ENCODE results near the gene ASPA.

ASPA gene

GRCh38 chr17:3526971-3527370 is 51.2 kb downstream of the ASPA start:
- Histone ChIP-seq H3K27me3 (ENCODE audit: control insufficient read depth in 1 of 2, insufficient read depth in 2 of 2, low read length in 2 of 2) (peaks cover 2% of the 10 kb centered on the region in 2 donors), H3K9me3 (ENCODE audit: control insufficient read depth in 2 of 2, low read length in 2 of 2) (no peaks in the 10 kb centered on the region), H3K4me3 (ENCODE audit: low read length in 2 of 2) (no peak overlapping the region), H3K27ac (ENCODE audit: low read length) (no peak overlapping the region), H3K36me3 (ENCODE audit: control insufficient read depth in 2 of 2, insufficient read depth in 2 of 2, low read length in 2 of 2) (no peaks in the 10 kb centered on the region), H3K9ac (ENCODE audit: low read length in 2 of 2) (no peak overlapping the region), H3K4me1 (ENCODE audit: control insufficient read depth, insufficient read depth, low read length) (peaks cover 9% of the 10 kb centered on the region)

GRCh38 chr17:3527468-3527867 is 51.7 kb downstream of the ASPA start:
- Histone ChIP-seq H3K36me3 (ENCODE audit: control insufficient read depth in 2 of 2, insufficient read depth in 2 of 2, low read length in 2 of 2) (no peaks in the 10 kb centered on the region), H3K27ac (ENCODE audit: low read length) (no peak overlapping the region), H3K9me3 (ENCODE audit: control insufficient read depth in 2 of 2, low read length in 2 of 2) (no peaks in the 10 kb centered on the region), H3K4me1 (ENCODE audit: control insufficient read depth, insufficient read depth, low read length) (peaks cover 9% of the 10 kb centered on the region), H3K27me3 (ENCODE audit: control insufficient read depth in 1 of 2, insufficient read depth in 2 of 2, low read length in 2 of 2) (peaks cover 3% of the 10 kb centered on the region in 2 donors), H3K4me3 (ENCODE audit: low read length in 2 of 2) (no peak overlapping the region), H3K9ac (ENCODE audit: low read length in 2 of 2) (no peak overlapping the region)

- Histone ChIP-seq H3K27me3 (ENCODE audit: control insufficient read depth in 1 of 2, insufficient read depth in 2 of 2, low read length in 2 of 2) (peaks cover 6 to 7% of the 10 kb centered on the region in 2 donors), H3K9ac (ENCODE audit: low read length in 2 of 2) (no peak overlapping the region), H3K27ac (ENCODE audit: low read length) (no peak overlapping the region)
Observed at GRCh38 chr17:3527896-3528295, 52.1 kb downstream of the ASPA start.

GRCh38 chr17:3528403-3528851 is 52.6 kb downstream of the ASPA start:
- H3K27me3 ChIP-seq (ENCODE audit: control insufficient read depth in 1 of 2, insufficient read depth in 2 of 2, low read length in 2 of 2): peaks cover 8% of the 10 kb centered on the region in 2 donors

More at GRCh38 chr17:3527896-3528295, 52.1 kb downstream of the ASPA start:
- Histone ChIP-seq H3K9me3 (ENCODE audit: control insufficient read depth in 2 of 2, low read length in 2 of 2) (no peaks in the 10 kb centered on the region), H3K4me1 (ENCODE audit: control insufficient read depth, insufficient read depth, low read length) (peaks cover 9% of the 10 kb centered on the region), H3K4me3 (ENCODE audit: low read length in 2 of 2) (no peak overlapping the region), H3K36me3 (ENCODE audit: control insufficient read depth in 2 of 2, insufficient read depth in 2 of 2, low read length in 2 of 2) (no peaks in the 10 kb centered on the region)

GRCh38 chr17:3528880-3529511 is 53.2 kb downstream of the ASPA start:
- H3K27me3 ChIP-seq (ENCODE audit: control insufficient read depth in 1 of 2, insufficient read depth in 2 of 2, low read length in 2 of 2): peaks cover 8% of the 10 kb centered on the region in 2 donors
- H3K4me1 ChIP-seq (ENCODE audit: control insufficient read depth, insufficient read depth, low read length): peaks cover 9% of the 10 kb centered on the region
- H3K36me3 ChIP-seq (ENCODE audit: control insufficient read depth in 2 of 2, insufficient read depth in 2 of 2, low read length in 2 of 2): no peaks in the 10 kb centered on the region
- H3K4me3 ChIP-seq (ENCODE audit: low read length in 2 of 2): no peak overlapping the region
- H3K27ac ChIP-seq (ENCODE audit: low read length): no peak overlapping the region
- H3K9me3 ChIP-seq (ENCODE audit: control insufficient read depth in 2 of 2, low read length in 2 of 2): no peaks in the 10 kb centered on the region
- H3K9ac ChIP-seq (ENCODE audit: low read length in 2 of 2): no peak overlapping the region

More at GRCh38 chr17:3528403-3528851, 52.6 kb downstream of the ASPA start:
- no peak overlapping the region for H3K9ac ChIP-seq (ENCODE audit: low read length in 2 of 2)
- H3K4me3 ChIP-seq (ENCODE audit: low read length in 2 of 2): no peak overlapping the region
- H3K27ac ChIP-seq (ENCODE audit: low read length): no peak overlapping the region
- H3K36me3 ChIP-seq (ENCODE audit: control insufficient read depth in 2 of 2, insufficient read depth in 2 of 2, low read length in 2 of 2): no peaks in the 10 kb centered on the region
- no peaks in the 10 kb centered on the region for H3K9me3 ChIP-seq (ENCODE audit: control insufficient read depth in 2 of 2, low read length in 2 of 2)
- peaks cover 9% of the 10 kb centered on the region for H3K4me1 ChIP-seq (ENCODE audit: control insufficient read depth, insufficient read depth, low read length)

- Histone ChIP-seq H3K4me1 (ENCODE audit: control insufficient read depth, insufficient read depth, low read length) (peaks cover 9% of the 10 kb centered on the region), H3K4me3 (ENCODE audit: low read length in 2 of 2) (peak overlapping the region in 1 of 2 donors; percentile 44), H3K9me3 (ENCODE audit: control insufficient read depth in 2 of 2, low read length in 2 of 2) (no peaks in the 10 kb centered on the region), H3K9ac (ENCODE audit: low read length in 2 of 2) (no peak overlapping the region), H3K36me3 (ENCODE audit: control insufficient read depth in 2 of 2, insufficient read depth in 2 of 2, low read length in 2 of 2) (no peaks in the 10 kb centered on the region), H3K27me3 (ENCODE audit: control insufficient read depth in 1 of 2, insufficient read depth in 2 of 2, low read length in 2 of 2) (peaks cover 8 to 12% of the 10 kb centered on the region in 2 donors), H3K27ac (ENCODE audit: low read length) (no peak overlapping the region)
Observed at GRCh38 chr17:3529817-3530741, 54.3 kb downstream of the ASPA start.

- Histone ChIP-seq H3K27me3 (ENCODE audit: control insufficient read depth in 1 of 2, insufficient read depth in 2 of 2, low read length in 2 of 2) (peaks cover 10 to 12% of the 10 kb centered on the region in 2 donors), H3K9me3 (ENCODE audit: control insufficient read depth in 2 of 2, low read length in 2 of 2) (no peaks in the 10 kb centered on the region), H3K9ac (ENCODE audit: low read length in 2 of 2) (no peak overlapping the region), H3K27ac (ENCODE audit: low read length) (no peak overlapping the region), H3K36me3 (ENCODE audit: control insufficient read depth in 2 of 2, insufficient read depth in 2 of 2, low read length in 2 of 2) (no peaks in the 10 kb centered on the region), H3K4me3 (ENCODE audit: low read length in 2 of 2) (no peak overlapping the region), H3K4me1 (ENCODE audit: control insufficient read depth, insufficient read depth, low read length) (peaks cover 13% of the 10 kb centered on the region)
Observed at GRCh38 chr17:3531266-3532101, 55.7 kb downstream of the ASPA start.

- Histone ChIP-seq H3K4me1 (ENCODE audit: control insufficient read depth, insufficient read depth, low read length) (peaks cover 13% of the 10 kb centered on the region), H3K9me3 (ENCODE audit: control insufficient read depth in 2 of 2, low read length in 2 of 2) (no peaks in the 10 kb centered on the region), H3K4me3 (ENCODE audit: low read length in 2 of 2) (no peak overlapping the region), H3K36me3 (ENCODE audit: control insufficient read depth in 2 of 2, insufficient read depth in 2 of 2, low read length in 2 of 2) (no peaks in the 10 kb centered on the region), H3K27ac (ENCODE audit: low read length) (no peak overlapping the region), H3K27me3 (ENCODE audit: control insufficient read depth in 1 of 2, insufficient read depth in 2 of 2, low read length in 2 of 2) (peaks cover 10 to 12% of the 10 kb centered on the region in 2 donors), H3K9ac (ENCODE audit: low read length in 2 of 2) (no peak overlapping the region)
Observed at GRCh38 chr17:3532106-3532858, 56.5 kb downstream of the ASPA start.

- H3K4me1 ChIP-seq (ENCODE audit: control insufficient read depth, insufficient read depth, low read length): peaks cover 13% of the 10 kb centered on the region
- H3K9me3 ChIP-seq (ENCODE audit: control insufficient read depth in 2 of 2, low read length in 2 of 2): no peaks in the 10 kb centered on the region
- no peak overlapping the region for H3K4me3 ChIP-seq (ENCODE audit: low read length in 2 of 2)
- no peak overlapping the region for H3K9ac ChIP-seq (ENCODE audit: low read length in 2 of 2)
- H3K27me3 ChIP-seq (ENCODE audit: control insufficient read depth in 1 of 2, insufficient read depth in 2 of 2, low read length in 2 of 2): peaks cover 10 to 12% of the 10 kb centered on the region in 2 donors
- H3K36me3 ChIP-seq (ENCODE audit: control insufficient read depth in 2 of 2, insufficient read depth in 2 of 2, low read length in 2 of 2): no peaks in the 10 kb centered on the region
- H3K27ac ChIP-seq (ENCODE audit: low read length): no peak overlapping the region
Observed at GRCh38 chr17:3532859-3533142, 57.0 kb downstream of the ASPA start.

GRCh38 chr17:3533752-3534151 is 58.0 kb downstream of the ASPA start:
- Histone ChIP-seq H3K9me3 (ENCODE audit: control insufficient read depth in 2 of 2, low read length in 2 of 2) (no peaks in the 10 kb centered on the region), H3K4me1 (ENCODE audit: control insufficient read depth, insufficient read depth, low read length) (peaks cover 13% of the 10 kb centered on the region), H3K27me3 (ENCODE audit: control insufficient read depth in 1 of 2, insufficient read depth in 2 of 2, low read length in 2 of 2) (peaks cover 10 to 12% of the 10 kb centered on the region in 2 donors), H3K4me3 (ENCODE audit: low read length in 2 of 2) (no peak overlapping the region), H3K36me3 (ENCODE audit: control insufficient read depth in 2 of 2, insufficient read depth in 2 of 2, low read length in 2 of 2) (no peaks in the 10 kb centered on the region), H3K9ac (ENCODE audit: low read length in 2 of 2) (no peak overlapping the region), H3K27ac (ENCODE audit: low read length) (no peak overlapping the region)

Data from stomach smooth muscle (tissue), 2 donors.